ENCODE results near the gene KCNG2.

KCNG2 gene

DNA sequence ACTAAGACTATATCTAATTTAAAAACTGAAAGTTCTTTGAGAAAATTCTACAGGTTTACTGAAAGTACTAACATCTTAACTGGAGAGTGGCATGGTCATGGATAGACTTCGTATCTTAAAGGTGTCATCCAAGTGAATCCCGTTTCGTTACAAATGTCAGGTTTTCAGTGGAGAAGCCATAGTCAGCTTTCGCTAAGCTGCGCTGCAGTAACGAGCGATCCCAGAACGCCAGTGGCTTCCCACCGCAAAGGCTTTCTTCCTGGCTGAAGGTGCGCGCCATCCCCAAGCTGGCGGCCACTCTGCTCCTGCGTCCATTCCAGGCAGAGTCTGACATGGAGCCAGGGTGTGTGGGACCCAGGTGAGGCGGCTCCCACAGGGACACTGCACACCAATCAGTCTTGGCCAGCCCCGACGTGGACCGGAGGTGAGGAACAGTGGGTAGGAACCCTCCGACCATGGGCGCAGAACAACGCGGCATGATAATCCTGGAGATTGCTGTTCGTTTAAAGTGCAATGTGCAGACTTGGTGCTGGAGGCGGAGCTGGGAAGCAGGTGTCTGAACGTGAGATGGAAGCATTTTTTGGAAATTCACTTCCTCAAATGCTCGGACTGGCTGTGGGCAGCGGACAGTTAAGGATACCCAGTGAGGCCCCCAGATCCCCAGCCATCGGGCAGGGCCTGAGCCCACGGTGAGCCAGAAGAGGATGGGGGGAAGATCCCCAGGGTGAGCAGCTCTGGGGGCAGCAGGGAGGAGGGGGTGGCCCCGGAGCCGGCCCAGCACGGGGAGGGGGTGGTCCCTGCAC, 27.8 kb upstream of the KCNG2 start:
- no peak for DNase-seq

DNA sequence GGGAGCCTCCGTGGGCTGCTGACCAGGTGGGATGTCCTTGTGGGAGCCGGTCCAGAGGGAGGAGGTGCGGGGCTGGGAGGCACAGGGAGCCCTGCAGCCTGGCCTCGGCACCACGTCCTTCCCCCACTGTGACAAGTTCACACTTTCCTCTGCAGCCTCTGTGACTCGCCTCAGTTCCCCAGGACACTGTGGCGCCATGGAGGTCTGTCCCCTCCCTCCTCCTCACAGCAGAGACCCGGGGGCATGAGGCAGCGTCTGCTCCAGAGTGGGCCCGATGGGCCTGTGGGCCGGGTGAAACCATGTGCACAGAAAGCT, 27.3 kb upstream of the KCNG2 start:
- DNase-seq, result no peak

DNA sequence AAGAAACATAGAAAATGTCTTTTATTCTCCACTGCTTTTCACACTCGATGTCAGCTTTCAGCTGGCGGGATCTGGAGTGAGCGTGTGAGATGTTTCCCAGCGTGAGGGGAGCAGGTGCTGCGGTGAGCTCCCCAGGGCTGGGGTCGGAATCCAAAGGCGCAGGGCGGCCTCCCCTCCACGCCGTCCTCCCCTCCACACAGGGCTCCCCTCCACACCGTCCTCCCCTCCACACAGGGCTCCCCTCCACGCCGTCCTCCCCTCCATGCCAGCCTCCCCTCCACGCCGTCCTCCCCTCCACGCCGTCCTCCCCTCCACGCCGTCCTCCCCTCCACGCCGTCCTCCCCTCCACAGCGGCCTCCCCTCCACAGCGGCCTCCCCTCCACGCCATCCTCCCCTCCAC, 26.9 kb upstream of the KCNG2 start:
- DNase-seq, result no peak

DNA sequence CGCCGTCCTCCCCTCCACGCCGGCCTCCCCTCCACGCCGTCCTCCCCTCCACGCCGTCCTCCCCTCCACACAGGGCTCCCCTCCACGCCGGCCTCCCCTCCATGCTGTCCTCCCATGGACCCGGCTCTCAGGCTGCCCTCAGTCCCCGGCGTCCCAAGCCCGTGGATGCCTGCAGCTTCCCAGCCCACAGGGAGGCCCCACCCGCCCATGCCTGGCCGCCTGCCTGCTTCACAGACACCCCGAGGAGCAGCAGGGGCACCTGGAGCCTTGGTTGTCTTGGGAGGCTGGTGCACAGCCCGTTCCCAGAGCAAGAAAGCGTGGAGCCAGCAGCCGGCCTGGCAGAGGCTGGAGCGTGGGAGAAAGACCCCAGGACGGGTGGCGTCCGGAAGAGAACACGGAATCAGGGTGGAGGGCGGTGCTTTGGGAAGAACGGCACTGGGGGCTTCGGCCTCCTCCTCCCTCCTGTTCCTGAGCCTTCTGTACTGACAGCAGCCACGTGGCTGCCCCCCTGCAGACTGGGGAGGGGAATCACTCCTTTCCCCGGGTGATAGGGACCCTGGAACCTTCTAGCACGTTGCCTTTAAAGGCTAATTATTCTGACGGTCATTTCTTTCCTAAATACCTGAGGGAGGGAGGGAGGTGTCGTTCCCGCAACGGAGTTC, 26.2 kb upstream of the KCNG2 start:
- DNase-seq, result no peak

- DNase-seq, result no peak
Measured at GRCh38 chr18:79772108-79772864, 25.5 kb upstream of the KCNG2 start.

DNA sequence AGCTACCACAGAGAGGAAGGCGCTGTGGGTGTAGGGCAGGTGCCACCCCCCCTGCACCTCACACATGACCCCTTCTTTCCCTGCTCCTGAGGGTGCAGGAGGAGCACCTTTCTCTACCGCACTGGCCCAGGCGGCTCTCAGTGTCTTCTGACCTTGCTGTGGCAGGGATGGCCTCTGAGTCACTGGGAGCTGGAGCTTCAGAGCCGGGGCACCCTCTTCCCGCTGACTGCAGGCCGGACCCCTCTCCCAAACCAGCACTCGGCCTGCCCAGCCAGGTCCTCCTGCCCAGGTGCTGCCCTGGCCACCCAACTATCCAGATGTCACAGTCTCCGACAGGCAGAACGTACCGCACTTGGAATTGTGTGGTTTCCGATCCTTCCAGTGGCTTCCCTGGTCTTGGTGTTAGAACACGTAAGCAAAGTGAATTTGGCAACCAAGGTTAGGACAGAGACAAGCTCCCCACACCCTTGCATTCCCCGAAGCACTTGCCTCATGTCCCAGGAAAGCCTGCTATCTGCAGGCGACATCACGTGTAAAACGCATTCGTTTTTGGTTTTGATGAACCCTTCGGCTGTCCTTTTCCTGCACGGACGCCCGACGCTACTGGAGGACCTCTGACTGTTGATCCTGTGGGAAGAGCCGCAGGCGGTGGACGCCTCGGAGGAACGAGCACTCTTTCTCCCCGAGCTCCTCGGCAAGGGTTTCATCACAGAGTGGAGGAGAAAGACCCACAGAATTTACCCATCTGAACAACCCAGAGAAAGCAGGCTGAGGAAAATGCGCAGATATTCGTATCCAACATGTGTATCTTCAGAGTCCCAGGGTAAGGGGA, 24.7 kb upstream of the KCNG2 start:
- DNase-seq, result no peak

- DNase-seq, result no peak
Measured at GRCh38 chr18:79774111-79774510, 23.6 kb upstream of the KCNG2 start.

DNA sequence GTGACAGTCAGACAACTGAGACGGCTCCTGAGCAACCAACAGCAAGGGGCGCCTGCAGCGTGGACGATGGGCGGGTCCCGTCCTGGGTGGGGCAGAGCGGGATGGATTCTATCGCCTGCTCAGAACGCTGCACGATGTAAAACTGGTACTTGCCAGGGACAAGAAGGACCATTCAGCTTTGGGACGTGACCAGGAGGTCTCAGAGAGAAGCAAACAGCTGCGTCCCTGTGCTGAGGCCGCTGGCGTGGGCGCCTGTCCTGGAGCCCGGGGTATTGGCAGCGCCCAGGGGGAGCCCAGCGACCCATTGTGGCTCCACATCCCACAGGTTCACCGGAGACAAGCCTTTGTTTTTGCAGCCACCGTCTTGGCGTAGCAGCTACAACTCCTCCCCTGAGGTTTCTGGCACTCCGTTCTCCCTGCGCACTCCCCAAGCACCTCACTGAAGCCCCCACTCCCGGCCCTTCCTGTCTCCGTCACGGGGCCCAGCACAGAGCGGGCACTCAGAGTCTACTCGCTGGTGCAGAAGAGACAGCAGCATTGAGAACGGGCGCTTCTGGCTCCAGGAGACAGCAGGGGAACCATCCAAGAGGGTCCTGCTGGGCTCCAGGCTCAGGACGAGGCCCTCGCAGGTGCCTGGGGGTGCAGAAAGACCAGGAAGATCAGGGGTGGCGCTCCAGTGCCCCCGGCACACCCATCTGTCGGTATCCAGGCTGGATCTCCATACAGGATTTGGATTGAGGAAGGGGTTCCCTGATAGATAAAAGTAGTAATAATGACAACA, 22.1 kb upstream of the KCNG2 start:
- no peak for DNase-seq

DNA sequence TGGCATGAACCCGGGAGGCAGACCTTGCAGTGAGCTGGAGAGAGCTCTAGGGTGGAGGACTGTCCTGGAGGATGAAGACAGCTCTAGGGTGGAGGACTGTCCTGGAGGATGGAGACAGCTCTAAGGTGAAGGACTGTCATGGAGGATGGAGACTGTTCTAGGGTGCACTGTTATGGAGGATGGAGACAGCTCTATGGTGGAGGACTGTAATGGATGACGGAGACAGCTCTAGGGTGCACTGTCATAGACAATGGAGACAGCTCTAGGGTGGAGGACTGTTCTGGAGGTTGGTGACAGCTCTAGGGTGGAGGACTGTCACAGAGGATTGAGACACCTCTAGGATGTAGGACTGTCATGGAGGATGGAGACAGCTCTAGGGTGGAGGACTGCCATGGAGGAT, 21.1 kb upstream of the KCNG2 start:
- DNase-seq, result no peak

DNA sequence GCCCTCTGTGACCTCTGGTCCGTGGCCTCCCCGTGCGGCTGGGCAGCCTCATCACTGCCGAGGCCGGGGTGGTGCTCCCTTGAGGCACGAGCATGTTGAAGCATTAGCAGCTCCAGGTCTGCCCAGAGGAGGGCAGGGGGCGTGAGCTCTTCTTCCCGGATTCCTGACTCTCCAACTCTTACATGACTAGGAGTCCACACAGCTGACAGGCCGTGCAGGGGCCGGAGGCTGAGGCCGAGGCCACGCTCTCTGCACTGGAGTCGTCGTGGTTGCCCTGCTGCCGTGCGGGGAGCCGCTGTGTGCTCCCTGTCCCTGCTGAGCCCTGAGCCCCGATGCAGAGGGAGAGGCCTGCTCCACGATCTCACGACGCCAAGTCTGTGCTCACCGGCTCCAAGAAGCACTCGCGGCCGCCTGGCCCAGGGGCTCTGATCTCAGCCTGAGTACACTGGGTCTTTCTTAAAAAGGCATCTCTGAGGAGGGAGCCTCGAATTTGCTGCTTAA, 19.4 kb upstream of the KCNG2 start:
- no peak for DNase-seq

DNA sequence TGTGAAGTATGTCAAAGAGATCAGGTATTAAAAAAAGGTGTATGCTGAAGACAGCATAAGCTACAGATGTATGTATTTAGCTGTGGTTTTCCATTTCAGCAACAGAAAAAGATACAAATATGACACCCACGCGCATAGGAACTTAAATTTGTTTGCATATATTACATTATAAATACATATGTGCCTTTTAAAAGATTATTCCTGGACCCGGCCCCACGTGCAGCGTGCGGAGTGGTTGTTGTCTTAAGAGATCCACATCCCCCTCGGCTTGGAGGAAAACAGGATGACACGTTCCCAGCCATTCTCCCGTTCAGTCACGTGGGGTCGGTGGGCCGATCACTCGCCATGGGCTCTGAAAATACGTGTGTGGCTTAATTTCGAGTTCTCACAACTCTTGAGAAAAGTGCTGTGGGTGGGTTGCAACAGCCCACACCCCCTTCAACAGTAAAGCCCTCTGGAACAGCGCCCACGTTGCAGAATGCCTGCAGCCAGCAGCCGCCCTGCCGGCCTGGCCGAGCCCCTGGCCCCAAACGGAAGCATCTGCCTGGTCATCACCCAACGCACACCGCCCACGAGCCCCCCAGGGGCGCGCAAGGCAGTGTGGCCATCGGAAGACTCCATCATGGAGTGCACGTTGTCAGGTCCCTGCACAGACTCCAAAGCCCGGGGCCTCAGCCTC, 18.6 kb upstream of the KCNG2 start:
- no peak for DNase-seq

GRCh38 chr18:79779700-79780190, 18.0 kb upstream of the KCNG2 start:
- DNase-seq, result no peak

DNA sequence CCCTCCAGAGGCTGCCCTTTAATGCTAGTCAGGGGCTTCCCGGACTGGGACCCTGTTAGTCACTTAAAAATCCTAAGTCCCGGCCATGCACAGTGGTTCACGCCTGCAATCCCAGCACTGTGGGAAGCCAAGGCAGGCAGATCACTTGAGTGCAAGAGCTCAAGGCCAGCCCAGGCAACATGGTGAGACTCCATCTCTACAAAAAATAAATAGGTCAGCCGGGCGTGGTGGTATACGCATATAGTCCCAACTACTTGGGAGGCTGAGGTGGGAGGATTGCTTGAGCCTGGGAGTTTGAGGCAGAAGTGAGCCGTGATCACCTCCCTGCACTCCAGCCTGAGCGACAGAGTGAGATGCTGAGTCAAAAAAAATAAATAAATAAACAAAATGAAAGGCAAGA, 17.2 kb upstream of the KCNG2 start:
- no peak for DNase-seq

- DNase-seq, result no peak
Measured at GRCh38 chr18:79781331-79781941, 16.3 kb upstream of the KCNG2 start.

DNA sequence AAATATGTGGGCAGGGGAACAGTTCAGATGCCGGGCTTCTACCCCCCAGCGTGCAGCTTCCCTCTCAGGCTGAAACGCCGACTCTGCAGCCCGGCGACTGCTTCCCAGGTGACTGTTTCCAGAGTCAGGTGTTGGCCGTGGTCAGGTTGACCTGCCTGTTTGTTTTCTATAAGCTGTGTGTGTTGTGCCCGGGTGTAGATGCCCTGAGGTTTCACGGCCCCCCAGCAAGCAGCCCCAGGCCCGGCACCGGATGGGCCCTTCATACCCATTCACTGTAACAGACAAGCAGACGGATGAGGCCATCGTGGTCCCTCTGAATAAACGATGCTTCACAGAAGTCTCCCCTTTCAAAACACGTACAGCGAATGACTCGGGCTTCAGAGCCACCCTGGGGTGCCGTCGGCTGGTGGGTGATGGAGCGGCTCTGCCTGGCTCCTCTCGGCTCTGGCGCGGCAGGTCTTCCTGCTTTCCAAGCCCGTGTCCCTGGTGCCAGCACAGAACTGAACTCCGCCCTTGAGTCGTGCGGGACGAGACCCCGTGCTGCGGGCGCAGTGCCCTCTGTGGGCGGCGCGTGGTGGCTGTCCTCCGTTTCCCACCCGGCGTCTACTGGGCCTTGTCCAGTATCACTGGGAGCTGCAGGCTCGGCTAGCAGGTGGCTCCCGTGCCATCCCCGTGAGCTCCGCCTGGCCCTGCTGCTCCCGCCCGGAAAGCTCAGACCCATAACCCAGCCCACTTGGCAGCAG, 15.0 kb upstream of the KCNG2 start:
- no peak for DNase-seq

GRCh38 chr18:79784071-79784913, 13.4 kb upstream of the KCNG2 start:
- DNase-seq, result no peak

GRCh38 chr18:79784965-79785770, 12.6 kb upstream of the KCNG2 start:
- no peak for DNase-seq

DNA sequence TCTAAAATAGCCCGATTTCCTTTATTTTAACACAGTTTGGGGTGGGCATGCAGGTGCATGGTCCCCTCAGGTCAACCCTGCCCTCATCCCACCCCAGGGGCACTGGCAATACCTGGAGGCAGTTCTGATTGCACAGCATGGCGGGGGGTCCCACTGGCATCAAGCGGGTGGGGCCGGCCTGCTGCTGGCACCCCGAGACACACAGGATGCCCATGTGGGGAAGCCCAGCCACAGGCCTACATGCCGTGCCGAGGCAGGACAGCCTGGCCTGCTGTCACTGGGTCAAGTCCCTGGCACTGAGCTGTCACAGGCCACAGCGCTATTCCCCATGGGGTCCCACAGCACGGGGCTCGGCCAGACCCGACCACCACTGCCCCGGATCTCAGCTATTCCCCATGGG, 11.9 kb upstream of the KCNG2 start:
- no peak for DNase-seq

All from 8988T (cell line).